ENCODE data around the gene MRPL34. TPM values are rescaled to one million over a fixed set of nuclear protein-coding genes. Genes with fewer than 3 reads are reported as not detected.

Gene MRPL34
- total RNA-seq, 1 experiment from 2014 or later: 65.8 TPM

GRCh38 chr19:17309965-17310461 lies 4.3 kb downstream of the MRPL34 start:
- Mint-ChIP-seq H3K4me1 (ENCODE audit: insufficient read depth, unreplicated experiment) (peaks cover 31% of the 10 kb centered on the region), H3K27me3 (ENCODE audit: insufficient read depth, unreplicated experiment) (no peaks in the 10 kb centered on the region), H3K9me3 (ENCODE audit: unreplicated experiment) (no peaks in the 10 kb centered on the region), H3K4me3 (ENCODE audit: unreplicated experiment) (peak overlapping the region; percentile 88), H3K36me3 (ENCODE audit: insufficient read depth, unreplicated experiment) (peaks cover 27% of the 10 kb centered on the region), H3K27ac (ENCODE audit: low read depth, unreplicated experiment) (peak overlapping the region; percentile 73)
- ChIA-PET CTCF (interaction anchor here (0.6 to 2.0 kb wide), 4 partner anchors 17 to 157 kb away, joined by 3 to 8 read pairs (median 6); no protein-coding TSS in a partner anchor), POLR2A (interaction anchor here (0.6 to 10.5 kb wide), 10 partner anchors 11 to 550 kb away, joined by 3 to 152 read pairs (median 4); partner anchors contain the start of genes ANO8 and GTPBP3)
- intact Hi-C loops (cut with micrococcal nuclease): loop anchor here (1.0 kb wide), 1 partner anchor 7 kb away; no protein-coding TSS in a partner anchor
- no TSS peak for BruUV-seq (replicated peaks)
- DNase-seq (ENCODE audit: unreplicated experiment): no peak
- TF ChIP-seq, protein P1, sequence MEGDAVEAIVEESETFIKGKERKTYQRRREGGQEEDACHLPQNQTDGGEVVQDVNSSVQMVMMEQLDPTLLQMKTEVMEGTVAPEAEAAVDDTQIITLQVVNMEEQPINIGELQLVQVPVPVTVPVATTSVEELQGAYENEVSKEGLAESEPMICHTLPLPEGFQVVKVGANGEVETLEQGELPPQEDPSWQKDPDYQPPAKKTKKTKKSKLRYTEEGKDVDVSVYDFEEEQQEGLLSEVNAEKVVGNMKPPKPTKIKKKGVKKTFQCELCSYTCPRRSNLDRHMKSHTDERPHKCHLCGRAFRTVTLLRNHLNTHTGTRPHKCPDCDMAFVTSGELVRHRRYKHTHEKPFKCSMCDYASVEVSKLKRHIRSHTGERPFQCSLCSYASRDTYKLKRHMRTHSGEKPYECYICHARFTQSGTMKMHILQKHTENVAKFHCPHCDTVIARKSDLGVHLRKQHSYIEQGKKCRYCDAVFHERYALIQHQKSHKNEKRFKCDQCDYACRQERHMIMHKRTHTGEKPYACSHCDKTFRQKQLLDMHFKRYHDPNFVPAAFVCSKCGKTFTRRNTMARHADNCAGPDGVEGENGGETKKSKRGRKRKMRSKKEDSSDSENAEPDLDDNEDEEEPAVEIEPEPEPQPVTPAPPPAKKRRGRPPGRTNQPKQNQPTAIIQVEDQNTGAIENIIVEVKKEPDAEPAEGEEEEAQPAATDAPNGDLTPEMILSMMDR (IDR thresholded peaks at IDR 0.05; ENCODE audit: unreplicated experiment): no peak

- Mint-ChIP-seq H3K36me3 (ENCODE audit: insufficient read depth, unreplicated experiment) (peaks cover 19% of the 10 kb centered on the region), H3K27ac (ENCODE audit: low read depth, unreplicated experiment) (peak overlapping the region; percentile 52), H3K4me3 (ENCODE audit: unreplicated experiment) (peak overlapping the region; percentile 57), H3K9me3 (ENCODE audit: unreplicated experiment) (no peaks in the 10 kb centered on the region), H3K27me3 (ENCODE audit: insufficient read depth, unreplicated experiment) (no peaks in the 10 kb centered on the region), H3K4me1 (ENCODE audit: insufficient read depth, unreplicated experiment) (peaks cover 29% of the 10 kb centered on the region)
- POLR2A ChIA-PET: interaction anchor here (0.7 to 10.5 kb wide), 4 partner anchors 8 to 68 kb away, joined by 3 to 152 read pairs (median 4); partner anchors contain the start of genes ABHD8, ANO8 and GTPBP3
- CTCF ChIA-PET: interaction anchor here (0.6 kb wide), 2 partner anchors 14 to 19 kb away, joined by 3 read pairs; no protein-coding TSS in a partner anchor
- no TSS peak for BruUV-seq (replicated peaks)
- intact Hi-C loops (cut with micrococcal nuclease): no loop called here
- TF ChIP-seq, protein P1 (IDR thresholded peaks at IDR 0.05; ENCODE audit: unreplicated experiment): no peak
- DNase-seq (ENCODE audit: unreplicated experiment): peak; percentile 83
Measured at GRCh38 chr19:17311455-17312188, 6.0 kb downstream of the MRPL34 start.

DNA sequence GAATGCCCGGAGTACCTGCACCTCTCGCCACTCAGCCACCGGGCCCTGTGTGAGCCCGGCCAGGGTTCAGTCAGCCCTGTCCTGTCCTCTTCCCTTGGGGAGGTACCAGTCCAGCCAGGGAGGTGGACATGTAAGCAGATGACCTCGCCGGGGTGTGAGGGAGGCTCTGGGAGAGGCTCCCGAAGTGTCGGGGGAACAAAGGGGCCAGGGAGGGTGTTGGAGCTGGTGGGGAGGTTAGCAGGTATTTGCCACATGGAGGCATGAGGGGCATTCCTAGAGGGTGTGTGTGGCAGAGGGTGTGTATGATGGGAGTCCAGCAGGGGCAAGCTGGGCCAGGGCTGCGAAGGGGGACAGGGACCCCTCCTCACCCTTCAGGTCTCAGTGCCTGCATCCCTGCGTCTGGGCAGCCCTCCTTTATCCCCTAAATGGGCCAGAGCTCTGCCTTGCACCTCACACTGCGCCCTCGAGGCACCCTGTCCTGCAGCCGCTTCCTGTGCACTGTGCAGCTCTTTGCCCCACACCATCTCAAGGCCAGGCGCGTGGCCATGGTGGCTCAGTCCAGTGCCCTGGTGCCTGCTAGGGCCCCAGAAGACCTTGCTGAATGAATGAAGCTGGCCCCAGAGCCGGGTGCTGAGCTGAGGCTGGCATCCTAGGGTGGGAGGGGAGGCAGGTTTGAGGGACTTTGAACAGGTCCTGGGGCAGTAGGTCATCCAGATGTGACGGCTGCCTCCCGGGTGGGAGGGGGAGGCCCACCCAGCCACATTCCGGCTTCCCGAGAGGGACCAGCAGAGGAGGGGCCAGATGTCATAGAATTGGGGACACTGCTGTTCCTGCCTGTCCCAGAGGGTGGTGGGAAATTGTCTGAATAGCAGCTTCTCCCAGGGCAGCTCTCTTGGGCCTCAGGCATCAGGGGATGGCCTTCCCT lies 6.8 kb downstream of the MRPL34 start:
- no peaks in the 10 kb centered on the region for H3K9me3 Mint-ChIP-seq (ENCODE audit: unreplicated experiment)
- CTCF ChIA-PET: interaction anchor here (0.6 to 0.7 kb wide), 3 partner anchors 20 to 472 kb away, joined by 3 to 5 read pairs (median 3); no protein-coding TSS in a partner anchor
- H3K4me1 Mint-ChIP-seq (ENCODE audit: insufficient read depth, unreplicated experiment): peaks cover 29% of the 10 kb centered on the region
- intact Hi-C loops (cut with micrococcal nuclease): no loop called here
- no peaks in the 10 kb centered on the region for H3K27me3 Mint-ChIP-seq (ENCODE audit: insufficient read depth, unreplicated experiment)
- H3K27ac Mint-ChIP-seq (ENCODE audit: low read depth, unreplicated experiment): peak overlapping the region; percentile 52
- TF ChIP-seq, protein P1 (IDR thresholded peaks at IDR 0.05; ENCODE audit: unreplicated experiment): no peak
- peaks cover 27% of the 10 kb centered on the region for H3K36me3 Mint-ChIP-seq (ENCODE audit: insufficient read depth, unreplicated experiment)
- no peak for DNase-seq (ENCODE audit: unreplicated experiment)
- BruUV-seq (replicated peaks): no TSS peak
- peak overlapping the region; percentile 57 for H3K4me3 Mint-ChIP-seq (ENCODE audit: unreplicated experiment)
- POLR2A ChIA-PET: interaction anchor here (0.9 to 10.5 kb wide), 3 partner anchors 14 to 68 kb away, joined by 3 to 152 read pairs (median 3); partner anchors contain the start of genes ANO8 and GTPBP3
